Measurements from ENCODE around the gene APOBEC3A. TPM values are rescaled to one million over a fixed set of nuclear protein-coding genes. Genes with fewer than 3 reads are reported as not detected.
"Not testable (repeated sequence)": the region's sequence is repeated elsewhere in the genome, so short reads cannot be mapped to it uniquely, and the experiment has no call there.

Gene APOBEC3A
- total RNA-seq, 4 donors from 2014 or later = 2.7 to 3.0 TPM; not detected in 2

DNA sequence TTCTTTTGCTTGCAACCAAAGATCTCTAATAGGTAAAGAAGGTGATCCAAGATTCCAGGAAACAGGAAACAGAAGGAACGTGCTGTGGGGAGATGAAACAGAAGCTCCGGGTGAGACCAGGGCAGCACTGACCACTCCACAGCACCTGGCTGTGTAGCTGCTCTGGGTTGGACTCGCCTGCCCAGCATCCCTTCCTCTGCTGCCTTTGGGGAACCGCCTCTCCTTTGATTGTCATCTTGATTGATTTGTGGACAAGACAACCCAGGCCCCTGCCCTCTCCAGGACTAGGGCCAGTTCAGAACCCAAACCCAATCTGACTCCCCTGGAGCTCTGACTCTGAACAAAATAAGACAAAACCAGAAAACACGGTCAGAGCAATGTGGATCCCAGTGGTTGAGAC lies 14.7 kb upstream of the APOBEC3A start:
- DNase-seq = no peak
- TF ChIP-seq EP300 (IDR thresholded peaks at IDR 0.05; ENCODE audit: low read depth) = no peak
- no peak for TF ChIP-seq POLR2AphosphoS5 (IDR thresholded peaks at IDR 0.05)
- TF ChIP-seq POLR2A (IDR thresholded peaks at IDR 0.05) = no peak
- TF ChIP-seq, protein P1, sequence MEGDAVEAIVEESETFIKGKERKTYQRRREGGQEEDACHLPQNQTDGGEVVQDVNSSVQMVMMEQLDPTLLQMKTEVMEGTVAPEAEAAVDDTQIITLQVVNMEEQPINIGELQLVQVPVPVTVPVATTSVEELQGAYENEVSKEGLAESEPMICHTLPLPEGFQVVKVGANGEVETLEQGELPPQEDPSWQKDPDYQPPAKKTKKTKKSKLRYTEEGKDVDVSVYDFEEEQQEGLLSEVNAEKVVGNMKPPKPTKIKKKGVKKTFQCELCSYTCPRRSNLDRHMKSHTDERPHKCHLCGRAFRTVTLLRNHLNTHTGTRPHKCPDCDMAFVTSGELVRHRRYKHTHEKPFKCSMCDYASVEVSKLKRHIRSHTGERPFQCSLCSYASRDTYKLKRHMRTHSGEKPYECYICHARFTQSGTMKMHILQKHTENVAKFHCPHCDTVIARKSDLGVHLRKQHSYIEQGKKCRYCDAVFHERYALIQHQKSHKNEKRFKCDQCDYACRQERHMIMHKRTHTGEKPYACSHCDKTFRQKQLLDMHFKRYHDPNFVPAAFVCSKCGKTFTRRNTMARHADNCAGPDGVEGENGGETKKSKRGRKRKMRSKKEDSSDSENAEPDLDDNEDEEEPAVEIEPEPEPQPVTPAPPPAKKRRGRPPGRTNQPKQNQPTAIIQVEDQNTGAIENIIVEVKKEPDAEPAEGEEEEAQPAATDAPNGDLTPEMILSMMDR (IDR thresholded peaks at IDR 0.05) = no peak
- 74 to 87% methylated on average over 4 to 5 of the region's 5 CpGs for WGBS, 2 donors (ENCODE audit: low coverage in 1 of 2)
- H3K4me3 ChIP-seq = no peak overlapping the region
- peaks cover 0 to 3% (median 0%) of the 10 kb centered on the region in 4 donors for H3K4me1 ChIP-seq
- H3K27me3 ChIP-seq = peaks cover 15% of the 10 kb centered on the region
- intact Hi-C loops (cut with DNase I; ENCODE audit: low total_unique reads) (no loop called here), in situ Hi-C loops (cut with MboI; ENCODE audit: low pct_ligation_motif_present in 1 of 4, low pct_unique_long_range_greater_than_20kb in 1 of 4, low sequenced_read_pairs in 3 of 4) (no loop called here)
- no peak overlapping the region for H3K27ac ChIP-seq
- no peaks in the 10 kb centered on the region for H3K36me3 ChIP-seq
- H3K9me3 ChIP-seq = no peaks in the 10 kb centered on the region

DNA sequence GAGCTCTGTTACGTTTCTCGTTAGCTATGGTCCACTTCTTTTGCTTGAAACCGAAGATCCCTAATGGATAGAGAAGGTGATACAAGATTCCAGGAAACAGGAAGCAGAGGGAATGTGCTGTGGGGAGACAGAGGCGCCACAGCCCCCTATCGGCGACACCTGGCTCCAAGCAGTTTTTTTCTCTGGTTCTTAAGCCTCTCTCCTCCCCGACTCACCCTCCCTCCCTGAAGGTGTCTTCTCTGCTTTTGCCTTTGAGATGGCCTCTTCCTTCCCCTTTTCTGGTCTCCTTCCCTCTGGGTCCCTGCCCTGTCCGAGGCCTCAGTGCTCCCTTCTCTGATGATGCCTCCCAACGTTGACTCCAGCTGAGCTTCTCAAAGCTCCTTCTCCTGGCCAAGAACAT lies 14.2 kb upstream of the APOBEC3A start:
- Histone ChIP-seq H3K4me3 (no peak overlapping the region), H3K9me3 (no peaks in the 10 kb centered on the region), H3K27me3 (peaks cover 15% of the 10 kb centered on the region), H3K36me3 (no peaks in the 10 kb centered on the region), H3K4me1 (peaks cover 0 to 3% (median 0%) of the 10 kb centered on the region in 4 donors), H3K27ac (no peak overlapping the region)
- intact Hi-C loops (cut with DNase I; ENCODE audit: low total_unique reads) = no loop called here
- in situ Hi-C loops (cut with MboI; ENCODE audit: low pct_ligation_motif_present in 1 of 4, low pct_unique_long_range_greater_than_20kb in 1 of 4, low sequenced_read_pairs in 3 of 4) = no loop called here
- 71 to 90% methylated on average over 2 to 9 of the region's 9 CpGs for WGBS, 2 donors (ENCODE audit: low coverage in 1 of 2)
- no peak for TF ChIP-seq EP300 (IDR thresholded peaks at IDR 0.05; ENCODE audit: low read depth)
- peak; percentile 4 for DNase-seq

DNA sequence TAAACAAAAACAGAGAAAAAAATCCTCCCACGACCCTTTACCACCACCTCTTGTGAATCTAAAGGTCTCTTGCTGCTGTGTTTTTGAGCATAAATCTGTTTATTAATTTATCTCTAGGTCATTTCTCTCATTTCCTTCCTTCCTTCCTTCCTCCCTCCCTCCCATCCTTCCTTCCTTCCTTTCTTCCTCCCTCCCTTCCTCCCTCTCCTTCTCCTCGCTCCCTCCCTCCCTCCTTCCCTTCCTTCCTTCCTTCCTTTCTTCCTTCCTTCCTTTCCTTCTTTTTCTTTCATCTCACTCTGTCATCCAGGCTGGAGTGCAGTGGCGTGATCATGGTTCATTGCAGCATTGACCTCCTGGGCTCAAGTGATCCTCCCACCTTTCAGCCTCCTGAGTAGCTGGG lies 13.5 kb upstream of the APOBEC3A start:
- TF ChIP-seq, protein P1 (IDR thresholded peaks at IDR 0.05) = no peak
- TF ChIP-seq EP300 (IDR thresholded peaks at IDR 0.05; ENCODE audit: low read depth) (no peak), POLR2A (IDR thresholded peaks at IDR 0.05) (no peak), POLR2AphosphoS5 (IDR thresholded peaks at IDR 0.05) (no peak)
- WGBS, 2 donors (ENCODE audit: low coverage in 1 of 2) = 66 to 71% methylated on average over 3 of the region's 3 CpGs
- in situ Hi-C loops (cut with MboI; ENCODE audit: low pct_ligation_motif_present in 1 of 4, low pct_unique_long_range_greater_than_20kb in 1 of 4, low sequenced_read_pairs in 3 of 4) = no loop called here
- no peaks in the 10 kb centered on the region for H3K9me3 ChIP-seq
- H3K27me3 ChIP-seq = peaks cover 15% of the 10 kb centered on the region
- peaks cover 0 to 3% (median 0%) of the 10 kb centered on the region in 4 donors for H3K4me1 ChIP-seq
- no peak overlapping the region for H3K4me3 ChIP-seq
- no peak for DNase-seq
- intact Hi-C loops (cut with DNase I; ENCODE audit: low total_unique reads) = no loop called here
- H3K36me3 ChIP-seq = no peaks in the 10 kb centered on the region
- no peak overlapping the region for H3K27ac ChIP-seq

DNA sequence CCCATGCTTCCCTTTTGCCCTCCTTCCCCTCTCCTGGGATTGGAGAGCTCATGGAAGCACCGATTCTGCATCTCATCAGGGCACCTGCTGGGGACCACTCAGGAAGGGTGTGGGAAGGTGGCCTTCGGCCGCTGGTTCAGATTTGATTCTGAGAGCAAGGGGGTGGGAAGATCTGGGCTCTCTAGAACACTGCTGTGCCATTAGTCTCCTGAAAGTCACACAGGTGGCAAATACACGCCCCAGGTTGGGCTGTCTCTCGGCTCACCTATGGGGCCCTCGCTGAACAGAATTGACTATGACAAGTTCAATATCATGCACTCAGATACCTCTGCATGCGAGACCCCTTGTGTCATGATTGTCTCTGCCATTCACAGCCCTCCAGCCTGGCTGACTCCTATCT lies 12.8 kb upstream of the APOBEC3A start:
- WGBS, 2 donors (ENCODE audit: low coverage in 1 of 2) = 91% methylated on average over 7 of the region's 7 CpGs; no CpG with 5 or more reads in 1 of the 2 donors
- Histone ChIP-seq H3K36me3 (no peaks in the 10 kb centered on the region), H3K4me3 (no peak overlapping the region), H3K27ac (no peak overlapping the region), H3K4me1 (peaks cover 0 to 6% (median 4%) of the 10 kb centered on the region in 4 donors), H3K9me3 (no peaks in the 10 kb centered on the region), H3K27me3 (peaks cover 15% of the 10 kb centered on the region)
- intact Hi-C loops (cut with DNase I; ENCODE audit: low total_unique reads) = no loop called here
- TF ChIP-seq POLR2A (IDR thresholded peaks at IDR 0.05) (no peak), POLR2AphosphoS5 (IDR thresholded peaks at IDR 0.05) (no peak), EP300 (IDR thresholded peaks at IDR 0.05; ENCODE audit: low read depth) (no peak)
- TF ChIP-seq, protein P1 (IDR thresholded peaks at IDR 0.05) = no peak
- peak; percentile 5 for DNase-seq
- in situ Hi-C loops (cut with MboI; ENCODE audit: low pct_ligation_motif_present in 1 of 4, low pct_unique_long_range_greater_than_20kb in 1 of 4, low sequenced_read_pairs in 3 of 4) = loop anchor here in 1 of 4 donors (5.0 kb wide), 1 partner anchor 53 kb away; no protein-coding TSS in a partner anchor

DNA sequence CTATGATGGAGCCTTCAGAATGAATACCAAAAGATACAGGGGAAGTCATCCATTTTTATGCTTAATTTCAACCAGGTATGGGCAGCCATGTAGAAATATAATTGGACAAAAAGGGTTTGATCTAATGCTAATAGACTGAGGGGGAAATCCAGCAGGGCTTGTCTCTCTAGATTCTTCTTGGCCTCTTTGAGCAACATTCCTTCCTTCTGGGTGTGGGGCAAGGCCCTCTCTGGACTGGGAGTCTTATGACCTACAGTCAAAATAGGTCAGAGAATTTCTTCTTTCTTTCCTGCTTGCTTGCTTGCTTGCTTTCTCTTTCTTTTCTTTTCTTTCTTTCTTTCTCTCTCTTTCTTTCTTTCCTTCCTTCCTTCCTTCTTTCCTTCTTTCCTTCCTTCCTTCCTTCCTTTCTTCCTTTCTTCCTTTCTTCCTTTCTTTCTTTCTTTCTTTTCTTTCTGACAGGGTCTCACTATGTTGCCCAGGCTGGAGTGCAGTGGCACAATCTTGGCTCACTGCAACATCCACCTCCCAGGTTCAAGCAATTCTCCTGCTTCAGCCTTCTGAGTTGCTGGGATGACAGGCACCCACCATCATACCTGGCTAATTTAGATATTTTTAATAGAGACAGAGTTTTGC lies 11.6 kb upstream of the APOBEC3A start:
- intact Hi-C loops (cut with DNase I; ENCODE audit: low total_unique reads); H3K9me3 ChIP-seq; H3K27ac ChIP-seq; H3K36me3 ChIP-seq; H3K4me3 ChIP-seq: not testable (repeated sequence)
- DNase-seq = peak; percentile 7
- H3K4me1 ChIP-seq = peaks cover 0 to 16% (median 7%) of the 10 kb centered on the region in 4 donors
- in situ Hi-C loops (cut with MboI; ENCODE audit: low pct_ligation_motif_present in 1 of 4, low pct_unique_long_range_greater_than_20kb in 1 of 4, low sequenced_read_pairs in 3 of 4) = loop anchor here in 1 of 4 donors (5.0 kb wide), 1 partner anchor 51 kb away; no protein-coding TSS in a partner anchor
- H3K27me3 ChIP-seq = peaks cover 15% of the 10 kb centered on the region
